SIG-M5 treated with dmso at 0.1 percent for 504 hours (cell line): ENCODE data around the gene GPA33.
A peak's percentile ranks its signal among the peaks of the same experiment; 100 is the strongest.

Source experiments
- DNase-seq: peaks from one replicate; lab custom pipeline; 2025; ENCODE audit not compliant: unreplicated experiment; lab: John Stamatoyannopoulos, UW

GPA33 gene

GRCh38 chr1:167118188-167118587, 28.0 kb upstream of the GPA33 start:
- no peak for DNase-seq

- no peak for DNase-seq
Measured at GRCh38 chr1:167117225-167117624, 27.0 kb upstream of the GPA33 start.

GRCh38 chr1:167116174-167116573, 26.0 kb upstream of the GPA33 start:
- no peak for DNase-seq

GRCh38 chr1:167115655-167116054, 25.5 kb upstream of the GPA33 start:
- no peak for DNase-seq

GRCh38 chr1:167114725-167115124, 24.5 kb upstream of the GPA33 start:
- DNase-seq, result peak; percentile 44

- no peak for DNase-seq
Measured at GRCh38 chr1:167111868-167112709, 21.9 kb upstream of the GPA33 start.

GRCh38 chr1:167110586-167110985, 20.4 kb upstream of the GPA33 start:
- no peak for DNase-seq

- no peak for DNase-seq
Measured at GRCh38 chr1:167109125-167109524, 18.9 kb upstream of the GPA33 start.

GRCh38 chr1:167107456-167107855, 17.3 kb upstream of the GPA33 start:
- DNase-seq, result no peak

GRCh38 chr1:167106119-167106461, 15.9 kb upstream of the GPA33 start:
- no peak for DNase-seq

GRCh38 chr1:167105271-167106118, 15.3 kb upstream of the GPA33 start:
- DNase-seq, result peak; percentile 31

GRCh38 chr1:167104256-167104633, 14.1 kb upstream of the GPA33 start:
- no peak for DNase-seq

- no peak for DNase-seq
Measured at GRCh38 chr1:167102906-167103573, 12.9 kb upstream of the GPA33 start.

- DNase-seq, result no peak
Measured at GRCh38 chr1:167101754-167102153, 11.6 kb upstream of the GPA33 start.

- no peak for DNase-seq
Measured at GRCh38 chr1:167100730-167101129, 10.6 kb upstream of the GPA33 start.

- no peak for DNase-seq
Measured at GRCh38 chr1:167099851-167100250, 9.7 kb upstream of the GPA33 start.

- no peak for DNase-seq
Measured at GRCh38 chr1:167095368-167095767, 5.2 kb upstream of the GPA33 start.

GRCh38 chr1:167094690-167095089, 4.5 kb upstream of the GPA33 start:
- no peak for DNase-seq

- DNase-seq, result no peak
Measured at GRCh38 chr1:167093846-167094516, 3.8 kb upstream of the GPA33 start, which contains the start of gene STYXL2. STYXL2 (plus strand) TSS chr1:167094075; CDS start chr1:167094850, 775 bp downstream.

- no peak for DNase-seq
Measured at GRCh38 chr1:167092653-167093052, 2.5 kb upstream of the GPA33 start.

- DNase-seq, result no peak
Measured at GRCh38 chr1:167089939-167090313, 251 bp downstream of the GPA33 start.
